Endothelial cell of umbilical vein (primary cell): Measurements from ENCODE around the gene SLC25A13. TPM values are rescaled to one million over a fixed set of nuclear protein-coding genes. Genes with fewer than 3 reads are reported as not detected.

Source experiments
- BruUV-seq: library from RNA; stranded (reverse); fragments of 400-500 nt; replicated peaks from 2 replicates; lab custom pipeline; 2021; lab: Mats Ljungman, UMichigan
- CTCF ChIA-PET: fragments of 300-600, 350-600 bp; sonication (Branson Sonifier 250); formaldehyde crosslinking; loops from one replicate; lab custom pipeline; 2021; ENCODE audit warnings: antibody characterized with exemption, inconsistent platforms; lab: Charles Lee
- POLR2A ChIA-PET: fragments of 300-600, 350-600 bp; sonication (Branson Sonifier 250); formaldehyde crosslinking; loops from one replicate; lab custom pipeline; 2021; ENCODE audit warnings: antibody characterized with exemption, inconsistent platforms; lab: Charles Lee
- DNase-seq: peaks from one replicate; pipeline ENCODE4 v3.0.0-alpha.2; 2011; ENCODE audit warnings: low read depth, low spot score
- FAIRE-seq: peaks from 2 replicates; lab custom pipeline; 2011; peaks lifted over from hg19 to GRCh38; lab: Jason Lieb, UNC
- H2AFZ ChIP-seq: 2 replicates; pipeline ENCODE4 v1.6.0; 2012; ENCODE audit warnings: low read depth, low read length, control low read depth, inconsistent platforms
- H3K27ac ChIP-seq: 2 replicates; pipeline ENCODE4 v1.5.1; 2011; ENCODE audit warnings: low read depth, mild to moderate bottlenecking, control low read depth, low read length, moderate library complexity; ENCODE audit not compliant: insufficient read depth
- H3K27me3 ChIP-seq, 2 experiments: 2 replicates each; pipeline versions ENCODE4 v1.6.0 to v1.6.1; 2011; ENCODE audit warnings: low read length in 2 of 2, mixed read lengths in 1 of 2; ENCODE audit not compliant: control insufficient read depth in 2 of 2, insufficient read depth in 2 of 2
- H3K36me3 ChIP-seq, 2 experiments: 2 replicates in 1 of 2; 3 replicates in 1 of 2; pipeline ENCODE4 v1.5.1; 2011; ENCODE audit warnings: low read length in 2 of 2, mild to moderate bottlenecking in 1 of 2, moderate library complexity in 1 of 2; ENCODE audit not compliant: control insufficient read depth in 2 of 2, insufficient read depth in 2 of 2; ENCODE audit errors: extremely low read depth in 1 of 2
- H3K4me1 ChIP-seq: 3 replicates; pipeline ENCODE4 v1.5.1; 2011; ENCODE audit warnings: mild to moderate bottlenecking, low read length; ENCODE audit not compliant: control insufficient read depth, insufficient read depth; ENCODE audit errors: extremely low read depth
- H3K4me2 ChIP-seq: 2 replicates; pipeline ENCODE4 v1.6.1; 2011; ENCODE audit warnings: low read length, control low read depth, mixed read lengths; ENCODE audit not compliant: insufficient read depth
- H3K4me3 ChIP-seq, 3 experiments: fragments of 200-600 bp in 1 of 3; sonication (generic), shearing (Covaris generic) in 1 of 3; replicated peaks in 1 of 3; 2 replicates each; pipeline ENCODE4 v1.5.1; 2011 to 2016; ENCODE audit warnings: control low read depth in 3 of 3, low read length in 3 of 3, mild to moderate bottlenecking in 2 of 3, inconsistent platforms in 1 of 3, low read depth in 1 of 3, moderate library complexity in 1 of 3; ENCODE audit not compliant: insufficient read depth in 1 of 3
- H3K79me2 ChIP-seq: 2 replicates; pipeline ENCODE4 v1.6.0; 2012; ENCODE audit warnings: low read length, inconsistent platforms; ENCODE audit not compliant: control insufficient read depth, insufficient read depth
- H3K9ac ChIP-seq: replicated peaks from 2 replicates; pipeline ENCODE3; 2011; ENCODE audit warnings: low read length, control low read depth; ENCODE audit not compliant: insufficient read depth; ENCODE audit errors: extremely low read depth
- H3K9me1 ChIP-seq: replicated peaks from 3 replicates; pipeline ENCODE4 v1.6.0; 2011; ENCODE audit warnings: mild to moderate bottlenecking, low read length; ENCODE audit not compliant: control insufficient read depth, insufficient read depth; ENCODE audit errors: extremely low read depth
- H3K9me3 ChIP-seq: replicated peaks from 2 replicates; pipeline ENCODE4 v1.5.1; 2012; ENCODE audit warnings: low read length, inconsistent platforms; ENCODE audit not compliant: control insufficient read depth, insufficient read depth
- H4K20me1 ChIP-seq: replicated peaks from 2 replicates; pipeline ENCODE3; 2011; ENCODE audit warnings: mild to moderate bottlenecking, low read length; ENCODE audit not compliant: control insufficient read depth, insufficient read depth; ENCODE audit errors: extremely low read depth
- CTCF ChIP-seq, 2 donors: IDR thresholded peaks; 1 replicate in 1 of 2; 2 replicates in 1 of 2; pipeline ENCODE4 v1.5.1; 2011; ENCODE audit warnings: low read length in 2 of 2, mild to moderate bottlenecking in 2 of 2, moderate library complexity in 2 of 2, control low read depth in 1 of 2, inconsistent platforms in 1 of 2, low read depth in 1 of 2; ENCODE audit not compliant: insufficient read depth in 1 of 2; ENCODE audit errors: extremely low read depth in 1 of 2
- EZH2 ChIP-seq: IDR thresholded peaks from 2 replicates; pipeline ENCODE4 v1.6.1; 2012; ENCODE audit warnings: borderline replicate concordance, low read depth, mild to moderate bottlenecking, moderate library complexity, low read length, inconsistent platforms; ENCODE audit not compliant: severe bottlenecking
- FOS ChIP-seq: IDR thresholded peaks from 2 replicates; pipeline ENCODE4 v1.6.1; 2011; ENCODE audit warnings: mild to moderate bottlenecking, low read length, moderate library complexity, borderline replicate concordance; ENCODE audit not compliant: insufficient read depth
- GATA2 ChIP-seq: IDR thresholded peaks from 2 replicates; pipeline ENCODE4 v1.7.0; 2011; ENCODE audit warnings: low read depth, mild to moderate bottlenecking, moderate library complexity, mixed read lengths, low read length; ENCODE audit not compliant: insufficient read length, insufficient read depth
- JUN ChIP-seq: IDR thresholded peaks from 2 replicates; pipeline ENCODE4 v1.6.1; 2011; ENCODE audit warnings: borderline replicate concordance, low read depth; ENCODE audit not compliant: insufficient read length, insufficient read depth
- MAX ChIP-seq: IDR thresholded peaks from 2 replicates; pipeline ENCODE4 v1.6.1; 2011; ENCODE audit not compliant: insufficient read depth, insufficient read length
- MYC ChIP-seq: IDR thresholded peaks from one replicate; pipeline ENCODE4 v1.6.1; 2011; ENCODE audit warnings: mild to moderate bottlenecking, low read depth, low read length
- POLR2A ChIP-seq: IDR thresholded peaks from 2 replicates; pipeline ENCODE4 v1.6.1; 2012; ENCODE audit warnings: low read depth, mild to moderate bottlenecking, control low read depth, low read length
- POLR2AphosphoS5 ChIP-seq: IDR thresholded peaks from 2 replicates; pipeline ENCODE4 v1.6.1; 2012; ENCODE audit warnings: low read depth, mild to moderate bottlenecking, control low read depth, low read length, moderate library complexity; ENCODE audit not compliant: insufficient read depth
- dilution Hi-C: fragments of 300-500 bp; cut with MboI; formaldehyde crosslinking; loops from one replicate; pipeline ENCODE4 v1.15.0; 2019; ENCODE audit warnings: low sequenced_read_pairs; ENCODE audit not compliant: extremely low pct_ligation_motif_present
- intact Hi-C: fragments of 100-400 bp; cut with micrococcal nuclease; formaldehyde crosslinking; loops from one replicate; pipeline ENCODE4 v1.10.0; 2022
- polyA plus RNA-seq, 4 experiments: library from polyadenylated mRNA; depleted of rRNA in 3 of 4; stranded (reverse) in 3 of 4; unstranded in 1 of 4; fragments of >200 nt; gene quantifications; 2 replicates each; pipeline versions ENCODE4 v1.2.1 to v1.2.3, GENCODE V29; 2011 to 2012; ENCODE audit warnings: missing spikeins in 1 of 4
- total RNA-seq: library from RNA; stranded (reverse); gene quantifications from 2 replicates; pipeline ENCODE4 v1.2.3, GENCODE V29; 2021

The SLC25A13 gene
- total and polyA plus RNA-seq, 2 donors (not counting 3 experiments of a cell fraction or from before 2014, with no cell fraction given) = 13.2 to 34.4 TPM

GRCh38 chr7:96218664-96219243, 103.1 kb downstream of the SLC25A13 start:
- Histone ChIP-seq H3K4me1 (no peaks in the 10 kb centered on the region), H3K4me3 (no peak overlapping the region), H3K27me3 (no peaks in the 10 kb centered on the region), H4K20me1 (no peaks in the 10 kb centered on the region), H3K9me1 (no peaks in the 10 kb centered on the region), H3K4me2 (no peak overlapping the region), H3K9ac (no peak overlapping the region), H3K36me3 (no peaks in the 10 kb centered on the region), H2AFZ (no peak overlapping the region), H3K27ac (no peak overlapping the region), H3K9me3 (no peaks in the 10 kb centered on the region), H3K79me2 (no peaks in the 10 kb centered on the region)
- no TSS peak for BruUV-seq
- TF ChIP-seq MAX = no peak
- no peak for TF ChIP-seq FOS
- TF ChIP-seq POLR2AphosphoS5 = no peak
- no peak for TF ChIP-seq CTCF (IDR thresholded peaks at IDR 0.05; ENCODE audit: extremely low read depth in 1 of 2, insufficient read depth in 1 of 2, low read depth in 1 of 2, low read length in 2 of 2)
- no peak for TF ChIP-seq JUN
- no peak for TF ChIP-seq EZH2
- TF ChIP-seq GATA2 = no peak
- no peak for TF ChIP-seq POLR2A
- TF ChIP-seq MYC = no peak
- dilution Hi-C loops = no loop called here
- POLR2A ChIA-PET = no interaction called here
- FAIRE-seq = no peak
- DNase-seq = no peak
- intact Hi-C loops = loop anchor here (5.0 kb wide), 1 partner anchor 301 kb away; no protein-coding TSS in a partner anchor
- CTCF ChIA-PET = interaction anchor here (1.0 kb wide), 1 partner anchor 17 kb away, joined by 3 read pairs; no protein-coding TSS in a partner anchor
